Measurements from ENCODE around the gene JAZF1.

GRCh38 chr7:27872356-27873275 lies 308.0 kb downstream of the JAZF1 start:
- TF ChIP-seq CTCF (IDR thresholded peaks at IDR 0.05) (no peak), POLR2A (IDR thresholded peaks at IDR 0.05; ENCODE audit: low read depth) (no peak), EP300 (IDR thresholded peaks at IDR 0.05) (no peak)
